Thyroid gland (tissue), 4 donors: ENCODE data around the gene THOC7.

Source experiments
- CTCF ChIP-seq, 6 experiments: fragments of 200-600 bp in 3 of 6; fragments of 450-650 bp in 3 of 6; sonication (generic) in 3 of 6; IDR thresholded peaks; one replicate each; pipeline ENCODE4 v1.5.1; 2016 to 2019; ENCODE audit warnings: antibody characterized with exemption in 6 of 6, mild to moderate bottlenecking in 2 of 6, inconsistent platforms in 1 of 6, moderate library complexity in 1 of 6
- POLR2A ChIP-seq, 2 donors: fragments of 450-650 bp; IDR thresholded peaks; one replicate each; pipeline ENCODE4 v1.6.1; 2017; ENCODE audit warnings: antibody characterized with exemption in 2 of 2, mild to moderate bottlenecking in 2 of 2, moderate library complexity in 1 of 2

- TF ChIP-seq CTCF (IDR thresholded peaks at IDR 0.05), result no peak
- no peak for TF ChIP-seq POLR2A (IDR thresholded peaks at IDR 0.05)
Measured at GRCh38 chr3:63842127-63842526, 21.5 kb downstream of the THOC7 start.
